Measurements from ENCODE around the gene IL17RB. TPM values are rescaled to one million over a fixed set of nuclear protein-coding genes. Genes with fewer than 3 reads are reported as not detected.

Gene IL17RB
- total and polyA plus RNA-seq, 4 donors: 0.88 to 7.4 (median 4.4) TPM

- Histone ChIP-seq H3K27me3 (ENCODE audit: control insufficient read depth in 3 of 3, insufficient read depth in 3 of 3, low read length in 2 of 3) (no peaks in the 10 kb centered on the region), H3K27ac (ENCODE audit: low read depth in 1 of 2, low read length in 1 of 2) (no peak overlapping the region), H3K4me3 (no peak overlapping the region), H3K36me3 (ENCODE audit: control insufficient read depth in 4 of 4, insufficient read depth in 4 of 4, low read length in 4 of 4) (no peaks in the 10 kb centered on the region), H3K9ac (ENCODE audit: insufficient read depth in 1 of 2, low read length in 2 of 2) (no peak overlapping the region), H3K9me3 (ENCODE audit: control insufficient read depth in 4 of 4, insufficient read depth in 3 of 4, low read length in 3 of 4) (no peaks in the 10 kb centered on the region), H3K4me1 (ENCODE audit: control insufficient read depth in 5 of 5, insufficient read depth in 5 of 5, low read length in 5 of 5) (peaks cover 0 to 6% (median 0%) of the 10 kb centered on the region in 5 donors)
- 95 to 98% methylated on average over 9 of the region's 9 CpGs for WGBS, 2 donors
- ATAC-seq (ENCODE audit: insufficient read depth, low FRiP score): no peak
- DNase-seq: no peak
- TF ChIP-seq, protein P1, sequence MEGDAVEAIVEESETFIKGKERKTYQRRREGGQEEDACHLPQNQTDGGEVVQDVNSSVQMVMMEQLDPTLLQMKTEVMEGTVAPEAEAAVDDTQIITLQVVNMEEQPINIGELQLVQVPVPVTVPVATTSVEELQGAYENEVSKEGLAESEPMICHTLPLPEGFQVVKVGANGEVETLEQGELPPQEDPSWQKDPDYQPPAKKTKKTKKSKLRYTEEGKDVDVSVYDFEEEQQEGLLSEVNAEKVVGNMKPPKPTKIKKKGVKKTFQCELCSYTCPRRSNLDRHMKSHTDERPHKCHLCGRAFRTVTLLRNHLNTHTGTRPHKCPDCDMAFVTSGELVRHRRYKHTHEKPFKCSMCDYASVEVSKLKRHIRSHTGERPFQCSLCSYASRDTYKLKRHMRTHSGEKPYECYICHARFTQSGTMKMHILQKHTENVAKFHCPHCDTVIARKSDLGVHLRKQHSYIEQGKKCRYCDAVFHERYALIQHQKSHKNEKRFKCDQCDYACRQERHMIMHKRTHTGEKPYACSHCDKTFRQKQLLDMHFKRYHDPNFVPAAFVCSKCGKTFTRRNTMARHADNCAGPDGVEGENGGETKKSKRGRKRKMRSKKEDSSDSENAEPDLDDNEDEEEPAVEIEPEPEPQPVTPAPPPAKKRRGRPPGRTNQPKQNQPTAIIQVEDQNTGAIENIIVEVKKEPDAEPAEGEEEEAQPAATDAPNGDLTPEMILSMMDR (IDR thresholded peaks at IDR 0.05; ENCODE audit: control extremely low read depth, extremely low read depth): no peak
These were observed 10.1 kb upstream of the IL17RB start for GRCh38 chr3:53836084-53836872.

DNA sequence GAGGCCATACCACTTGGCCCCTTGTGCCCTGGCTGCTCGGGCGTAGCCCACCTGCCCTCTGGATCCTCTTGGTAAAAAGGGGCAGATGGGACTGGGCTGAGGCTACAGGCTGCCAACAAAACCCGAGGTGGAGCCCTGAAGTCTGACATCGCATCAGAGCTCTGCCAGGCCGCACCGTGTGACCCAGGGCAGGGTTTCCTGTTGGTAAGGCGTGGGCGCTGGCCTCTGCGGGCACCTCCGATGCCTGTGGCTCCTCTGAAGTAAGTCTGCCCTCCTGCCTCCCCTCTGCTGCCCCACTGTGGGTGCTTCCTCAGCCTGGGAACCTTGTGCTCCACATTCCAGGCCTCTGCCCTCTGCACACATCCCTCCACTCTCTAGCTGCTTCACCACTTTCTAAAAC, 9.0 kb upstream of the IL17RB start:
- H3K27ac ChIP-seq (ENCODE audit: low read depth in 1 of 2, low read length in 1 of 2): no peak overlapping the region
- H3K4me1 ChIP-seq (ENCODE audit: control insufficient read depth in 5 of 5, insufficient read depth in 5 of 5, low read length in 5 of 5): peaks cover 0 to 6% (median 0%) of the 10 kb centered on the region in 5 donors
- peak; percentile 23 for ATAC-seq (ENCODE audit: insufficient read depth, low FRiP score)
- no peak overlapping the region for H3K9ac ChIP-seq (ENCODE audit: insufficient read depth in 1 of 2, low read length in 2 of 2)
- 64 to 67% methylated on average over 10 of the region's 10 CpGs for WGBS, 2 donors
- no peaks in the 10 kb centered on the region for H3K27me3 ChIP-seq (ENCODE audit: control insufficient read depth in 3 of 3, insufficient read depth in 3 of 3, low read length in 2 of 3)
- H3K36me3 ChIP-seq (ENCODE audit: control insufficient read depth in 4 of 4, insufficient read depth in 4 of 4, low read length in 4 of 4): no peaks in the 10 kb centered on the region
- TF ChIP-seq, protein P1 (IDR thresholded peaks at IDR 0.05; ENCODE audit: control extremely low read depth, extremely low read depth): no peak
- H3K9me3 ChIP-seq (ENCODE audit: control insufficient read depth in 4 of 4, insufficient read depth in 3 of 4, low read length in 3 of 4): no peaks in the 10 kb centered on the region
- no peak overlapping the region for H3K4me3 ChIP-seq
- no peak for DNase-seq

GRCh38 chr3:53841296-53841695, 5.1 kb upstream of the IL17RB start:
- 78 to 81% methylated on average over 5 of the region's 5 CpGs for WGBS, 2 donors
- no peak for DNase-seq
- Histone ChIP-seq H3K27me3 (ENCODE audit: control insufficient read depth in 3 of 3, insufficient read depth in 3 of 3, low read length in 2 of 3) (no peaks in the 10 kb centered on the region), H3K4me3 (no peak overlapping the region), H3K9me3 (ENCODE audit: control insufficient read depth in 4 of 4, insufficient read depth in 3 of 4, low read length in 3 of 4) (no peaks in the 10 kb centered on the region), H3K9ac (ENCODE audit: insufficient read depth in 1 of 2, low read length in 2 of 2) (no peak overlapping the region), H3K27ac (ENCODE audit: low read depth in 1 of 2, low read length in 1 of 2) (no peak overlapping the region), H3K36me3 (ENCODE audit: control insufficient read depth in 4 of 4, insufficient read depth in 4 of 4, low read length in 4 of 4) (no peaks in the 10 kb centered on the region), H3K4me1 (ENCODE audit: control insufficient read depth in 5 of 5, insufficient read depth in 5 of 5, low read length in 5 of 5) (peaks cover 0 to 22% (median 4%) of the 10 kb centered on the region in 5 donors)
- ATAC-seq (ENCODE audit: insufficient read depth, low FRiP score): no peak
- TF ChIP-seq, protein P1 (IDR thresholded peaks at IDR 0.05; ENCODE audit: control extremely low read depth, extremely low read depth): no peak
